B cell (primary cell): Measurements from ENCODE around the gene MPPE1. TPM values are rescaled to one million over a fixed set of nuclear protein-coding genes. Genes with fewer than 3 reads are reported as not detected.

ENCODE experiments used
- ATAC-seq: fragments of 200-7000 bp; cut with Tn5 transposase; one replicate; pipeline ENCODE4 v1.10.0; 2021; ENCODE audit warnings: low read depth, mild to moderate bottlenecking, moderate number of reproducible peaks, moderate library complexity
- CTCF ChIA-PET: fragments of 350-600 bp; sonication (Branson Sonifier 250); formaldehyde crosslinking; loops from one replicate; lab custom pipeline; 2021; ENCODE audit warnings: antibody characterized with exemption, inconsistent platforms; lab: Charles Lee
- POLR2A ChIA-PET: fragments of 350-600 bp; sonication (Branson Sonifier 250); formaldehyde crosslinking; loops from one replicate; lab custom pipeline; 2021; ENCODE audit warnings: antibody characterized with exemption; lab: Charles Lee
- DNase-seq: peaks from one replicate; pipeline ENCODE4 v3.0.0; 2013
- H2AFZ ChIP-seq: 2 replicates; pipeline ENCODE4 v1.6.1; 2012; ENCODE audit warnings: mild to moderate bottlenecking, low read depth, low read length; ENCODE audit not compliant: insufficient read depth, poor library complexity, severe bottlenecking
- H3K27ac ChIP-seq, 2 donors: 1 replicate in 1 of 2; 2 replicates in 1 of 2; pipeline ENCODE4 v1.5.1; 2012 to 2013; ENCODE audit warnings: low read length in 2 of 2, mild to moderate bottlenecking in 2 of 2, moderate library complexity in 1 of 2
- H3K27me3 ChIP-seq, 4 experiments: fragments of 200-600 bp in 1 of 4; sonication (generic) in 1 of 4; replicated peaks in 1 of 4; 1 replicate in 2 of 4; 2 replicates in 2 of 4; pipeline versions ENCODE4 v1.6.1 to v1.7.0; 2013 to 2016; ENCODE audit warnings: low read length in 3 of 4, mild to moderate bottlenecking in 2 of 4, mixed read lengths in 1 of 4, moderate library complexity in 1 of 4; ENCODE audit not compliant: insufficient read depth in 4 of 4, control insufficient read depth in 3 of 4; ENCODE audit errors: control extremely low read depth in 1 of 4
- H3K36me3 ChIP-seq, 2 experiments: replicated peaks in 1 of 2; 1 replicate in 1 of 2; 2 replicates in 1 of 2; pipeline versions ENCODE4 v1.6.1 to v1.7.1; 2013; ENCODE audit warnings: low read length in 1 of 2; ENCODE audit not compliant: insufficient read depth in 2 of 2, control insufficient read depth in 1 of 2; ENCODE audit errors: control extremely low read depth in 1 of 2, extremely low read depth in 1 of 2
- H3K4me1 ChIP-seq, 2 donors: fragments of 200-600 bp in 1 of 2; sonication (generic) in 1 of 2; 1 replicate in 1 of 2; 2 replicates in 1 of 2; pipeline versions ENCODE4 v1.5.1 to v1.6.1; 2013 to 2017; ENCODE audit warnings: low read length in 2 of 2; ENCODE audit not compliant: control insufficient read depth in 2 of 2, insufficient read depth in 2 of 2
- H3K4me2 ChIP-seq: replicated peaks from 2 replicates; pipeline ENCODE3; 2012; ENCODE audit warnings: mild to moderate bottlenecking, low read depth, low read length; ENCODE audit not compliant: poor library complexity, severe bottlenecking
- H3K4me3 ChIP-seq, 5 experiments: fragments of 200-600 bp in 1 of 5; sonication (generic) in 1 of 5; 1 replicate in 3 of 5; 2 replicates in 2 of 5; pipeline versions ENCODE4 v1.5.1 to v1.7.0; 2011 to 2016; ENCODE audit warnings: low read length in 4 of 5, mild to moderate bottlenecking in 4 of 5, low read depth in 2 of 5, control low read depth in 1 of 5, moderate library complexity in 1 of 5; ENCODE audit not compliant: insufficient read depth in 1 of 5; ENCODE audit errors: control extremely low read depth in 1 of 5, extremely low read depth in 1 of 5
- H3K79me2 ChIP-seq: fragments of 200-600 bp; sonication (generic); one replicate; pipeline ENCODE4 v1.6.0; 2016; ENCODE audit warnings: low read length; ENCODE audit not compliant: control insufficient read depth, insufficient read depth
- H3K9ac ChIP-seq: fragments of 200-600 bp; sonication (generic); 2 replicates; pipeline ENCODE4 v1.6.1; 2017; ENCODE audit warnings: mild to moderate bottlenecking, low read length, moderate library complexity
- H3K9me3 ChIP-seq, 3 donors: one replicate each; pipeline versions ENCODE4 v1.6.1 to v1.7.1; 2013; ENCODE audit warnings: low read length in 2 of 3; ENCODE audit not compliant: control insufficient read depth in 2 of 3, insufficient read depth in 1 of 3; ENCODE audit errors: control extremely low read depth in 1 of 3
- H4K20me1 ChIP-seq: 2 replicates; pipeline ENCODE4 v1.6.0; 2012; ENCODE audit warnings: mild to moderate bottlenecking, low read length; ENCODE audit not compliant: insufficient read depth, control insufficient read depth, poor library complexity, severe bottlenecking
- H3K27ac Mint-ChIP-seq: one replicate; pipeline ENCODE4 v1.8.0; 2021; ENCODE audit warnings: mixed read lengths
- H3K27me3 Mint-ChIP-seq: one replicate; pipeline ENCODE4 v1.8.0; 2021; ENCODE audit warnings: mixed read lengths
- H3K4me1 Mint-ChIP-seq: one replicate; pipeline ENCODE4 v1.8.0; 2021; ENCODE audit warnings: mixed read lengths
- H3K4me3 Mint-ChIP-seq: one replicate; pipeline ENCODE4 v1.8.0; 2021; ENCODE audit warnings: mixed read lengths
- H3K9me3 Mint-ChIP-seq: one replicate; pipeline ENCODE4 v1.8.0; 2022; ENCODE audit warnings: mixed read lengths; ENCODE audit not compliant: insufficient read depth
- EZH2 ChIP-seq: IDR thresholded peaks from 2 replicates; pipeline ENCODE4 v1.6.1; 2012; ENCODE audit warnings: borderline replicate concordance, low read depth, mild to moderate bottlenecking, moderate library complexity, low read length; ENCODE audit not compliant: insufficient read depth, poor library complexity, severe bottlenecking
- WGBS: methylation state at CpG from one replicate; pipeline ENCODE4 v1.1.5; 2013; ENCODE audit warnings: missing lambda C conversion rate; ENCODE audit not compliant: insufficient coverage; 5-methylcytosine and 5-hydroxymethylcytosine counted together
- intact Hi-C: fragments of 100-400 bp; cut with micrococcal nuclease; formaldehyde crosslinking; loops from one replicate; pipeline ENCODE4 v1.10.0; 2022
- polyA plus RNA-seq: library from polyadenylated mRNA; depleted of rRNA; stranded (reverse); fragments of >200 nt; gene quantifications from 2 replicates; pipeline ENCODE4 v1.2.3, GENCODE V29; 2012
- total RNA-seq, 2 donors: library from RNA; stranded (reverse); fragments of 120-200 nt in 1 of 2; gene quantifications; 1 replicate in 1 of 2; 2 replicates in 1 of 2; pipeline versions ENCODE4 v1.2.3 to v1.2.4, GENCODE V29; 2013 to 2022
- TF ChIP-seq, protein P1 (sequence below): fragments of 200-600 bp; IDR thresholded peaks from one replicate; pipeline ENCODE4 v1.8.0; 2022; ENCODE audit warnings: antibody characterized with exemption, mild to moderate bottlenecking

MPPE1 gene
- total and polyA plus RNA-seq, 2 donors (not counting 1 experiment from before 2014, with no cell fraction given), result 51.1 to 57.5 TPM

DNA sequence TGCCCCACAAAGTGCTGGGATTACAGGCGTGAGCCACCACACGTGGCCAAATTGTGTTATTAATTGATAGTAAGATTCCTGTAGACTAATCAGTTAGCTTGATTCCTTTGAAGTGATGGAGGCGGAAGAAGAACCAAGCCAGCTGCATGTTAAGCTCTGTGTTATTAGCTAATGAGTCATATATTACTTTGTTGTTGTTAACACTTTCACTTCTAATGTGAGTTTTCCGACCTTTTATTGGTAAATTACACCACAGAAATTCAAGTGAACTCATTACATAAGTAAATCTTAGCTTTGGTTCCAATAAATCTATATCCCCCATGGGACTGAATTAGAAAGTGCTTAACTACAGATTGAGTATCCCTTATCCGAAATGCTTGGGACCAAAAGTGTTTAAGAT, 36.6 kb downstream of the MPPE1 start:
- Histone ChIP-seq H3K9me3 (peaks cover 0 to 8% (median 0%) of the 10 kb centered on the region in 3 donors), H3K36me3 (no peaks in the 10 kb centered on the region), H4K20me1 (no peaks in the 10 kb centered on the region), H2AFZ (no peak overlapping the region), H3K27ac (no peak overlapping the region), H3K9ac (no peak overlapping the region), H3K79me2 (no peaks in the 10 kb centered on the region), H3K4me2 (no peak overlapping the region), H3K27me3 (no peaks in the 10 kb centered on the region), H3K4me3 (no peak overlapping the region), H3K4me1 (peaks cover 4 to 7% of the 10 kb centered on the region in 2 donors)
- H3K9me3 Mint-ChIP-seq, result no peaks in the 10 kb centered on the region
- peaks cover 8% of the 10 kb centered on the region for H3K4me1 Mint-ChIP-seq
- DNase-seq, result no peak
- ChIA-PET CTCF (no interaction called here), POLR2A (no interaction called here)
- H3K4me3 Mint-ChIP-seq, result no peak overlapping the region
- H3K27me3 Mint-ChIP-seq, result peaks cover 18% of the 10 kb centered on the region
- no peak for ATAC-seq
- H3K27ac Mint-ChIP-seq, result no peak overlapping the region
- intact Hi-C loops, result no loop called here
- TF ChIP-seq, protein P1, sequence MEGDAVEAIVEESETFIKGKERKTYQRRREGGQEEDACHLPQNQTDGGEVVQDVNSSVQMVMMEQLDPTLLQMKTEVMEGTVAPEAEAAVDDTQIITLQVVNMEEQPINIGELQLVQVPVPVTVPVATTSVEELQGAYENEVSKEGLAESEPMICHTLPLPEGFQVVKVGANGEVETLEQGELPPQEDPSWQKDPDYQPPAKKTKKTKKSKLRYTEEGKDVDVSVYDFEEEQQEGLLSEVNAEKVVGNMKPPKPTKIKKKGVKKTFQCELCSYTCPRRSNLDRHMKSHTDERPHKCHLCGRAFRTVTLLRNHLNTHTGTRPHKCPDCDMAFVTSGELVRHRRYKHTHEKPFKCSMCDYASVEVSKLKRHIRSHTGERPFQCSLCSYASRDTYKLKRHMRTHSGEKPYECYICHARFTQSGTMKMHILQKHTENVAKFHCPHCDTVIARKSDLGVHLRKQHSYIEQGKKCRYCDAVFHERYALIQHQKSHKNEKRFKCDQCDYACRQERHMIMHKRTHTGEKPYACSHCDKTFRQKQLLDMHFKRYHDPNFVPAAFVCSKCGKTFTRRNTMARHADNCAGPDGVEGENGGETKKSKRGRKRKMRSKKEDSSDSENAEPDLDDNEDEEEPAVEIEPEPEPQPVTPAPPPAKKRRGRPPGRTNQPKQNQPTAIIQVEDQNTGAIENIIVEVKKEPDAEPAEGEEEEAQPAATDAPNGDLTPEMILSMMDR, result no peak
- no peak for TF ChIP-seq EZH2
- WGBS, result 67% methylated on average over 2 of the region's 5 CpGs

DNA sequence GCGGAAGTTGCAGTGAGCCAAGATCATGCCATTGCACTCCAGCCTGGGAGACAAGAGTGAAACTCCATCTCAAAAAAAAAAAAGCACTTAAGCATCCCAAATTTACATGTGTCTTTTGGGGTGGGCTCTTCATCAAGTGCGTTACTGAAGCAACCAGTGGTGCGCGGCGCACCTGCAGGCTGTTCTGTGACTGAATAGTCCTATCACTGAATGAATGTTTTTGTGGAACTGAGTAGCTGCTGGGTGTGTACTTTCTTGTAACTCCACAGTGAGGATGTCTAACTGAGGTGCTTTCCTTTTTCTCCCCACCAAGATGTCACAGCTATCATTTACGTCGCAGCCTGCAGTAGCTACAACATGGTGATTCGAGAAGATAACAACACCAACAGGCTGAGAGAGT, 39.9 kb downstream of the MPPE1 start:
- Histone ChIP-seq H3K4me1 (peaks cover 4 to 7% of the 10 kb centered on the region in 2 donors), H3K4me3 (no peak overlapping the region), H3K36me3 (no peaks in the 10 kb centered on the region), H3K9me3 (no peaks in the 10 kb centered on the region), H3K79me2 (no peaks in the 10 kb centered on the region), H3K27me3 (no peaks in the 10 kb centered on the region), H4K20me1 (no peaks in the 10 kb centered on the region), H3K27ac (no peak overlapping the region), H2AFZ (no peak overlapping the region), H3K4me2 (no peak overlapping the region), H3K9ac (no peak overlapping the region)
- TF ChIP-seq EZH2, result no peak
- TF ChIP-seq, protein P1, result no peak
- WGBS, result 63% methylated on average over 7 of the region's 8 CpGs
- intact Hi-C loops, result no loop called here
- H3K27ac Mint-ChIP-seq, result peak overlapping the region; percentile 72
- peak overlapping the region; percentile 48 for H3K4me3 Mint-ChIP-seq
- peaks cover 29% of the 10 kb centered on the region for H3K27me3 Mint-ChIP-seq
- peaks cover 8% of the 10 kb centered on the region for H3K4me1 Mint-ChIP-seq
- CTCF ChIA-PET, result interaction anchor here (1.7 kb wide), 1 partner anchor 135 kb away, joined by 4 read pairs; no protein-coding TSS in a partner anchor
- POLR2A ChIA-PET, result no interaction called here
- DNase-seq (peak; percentile 47), ATAC-seq (peak; percentile 53)
- no peaks in the 10 kb centered on the region for H3K9me3 Mint-ChIP-seq
